ENCODE data around the gene HMCN2. TPM values are rescaled to one million over a fixed set of nuclear protein-coding genes. Genes with fewer than 3 reads are reported as not detected.

HMCN2 gene
- total RNA-seq, 1 donor from 2014 or later: not detected

DNA sequence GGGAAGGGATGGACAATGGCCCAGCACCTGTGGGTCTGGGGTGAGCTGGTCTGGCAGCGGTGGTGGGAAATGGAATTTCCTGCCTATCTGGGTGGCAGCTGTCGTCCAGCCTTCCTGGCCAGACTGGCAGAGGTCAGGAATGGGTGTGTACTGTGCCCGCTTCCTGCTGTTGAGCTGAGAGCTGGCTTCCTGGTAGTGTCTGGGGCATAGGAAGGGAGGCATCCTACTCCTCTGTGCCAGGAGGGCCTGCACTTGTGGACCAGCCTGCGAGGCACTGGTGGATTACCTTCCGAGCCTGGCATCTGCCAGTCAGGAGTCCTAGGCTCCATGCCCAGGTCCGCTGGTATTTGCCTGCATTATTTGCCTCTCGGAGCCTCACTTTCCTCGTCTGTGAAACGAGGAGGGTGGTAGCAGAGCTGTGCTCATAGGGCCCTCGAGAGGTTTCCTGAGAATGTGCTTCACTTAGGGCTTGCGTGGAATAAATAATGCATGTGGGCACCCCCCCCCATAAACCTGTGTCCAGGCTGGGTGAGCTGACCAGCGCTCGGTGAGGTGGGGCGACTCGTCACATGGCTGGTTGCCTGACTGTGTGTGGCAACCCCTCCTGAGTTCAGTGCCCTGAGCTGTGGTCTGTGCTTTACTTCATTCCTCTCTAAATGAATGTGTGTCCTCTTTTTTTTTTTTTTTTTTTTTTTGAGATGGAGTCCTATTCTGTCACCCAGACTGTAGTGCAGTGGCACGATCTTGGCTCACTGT, 47.7 kb downstream of the HMCN2 start:
- TF ChIP-seq, protein P1, sequence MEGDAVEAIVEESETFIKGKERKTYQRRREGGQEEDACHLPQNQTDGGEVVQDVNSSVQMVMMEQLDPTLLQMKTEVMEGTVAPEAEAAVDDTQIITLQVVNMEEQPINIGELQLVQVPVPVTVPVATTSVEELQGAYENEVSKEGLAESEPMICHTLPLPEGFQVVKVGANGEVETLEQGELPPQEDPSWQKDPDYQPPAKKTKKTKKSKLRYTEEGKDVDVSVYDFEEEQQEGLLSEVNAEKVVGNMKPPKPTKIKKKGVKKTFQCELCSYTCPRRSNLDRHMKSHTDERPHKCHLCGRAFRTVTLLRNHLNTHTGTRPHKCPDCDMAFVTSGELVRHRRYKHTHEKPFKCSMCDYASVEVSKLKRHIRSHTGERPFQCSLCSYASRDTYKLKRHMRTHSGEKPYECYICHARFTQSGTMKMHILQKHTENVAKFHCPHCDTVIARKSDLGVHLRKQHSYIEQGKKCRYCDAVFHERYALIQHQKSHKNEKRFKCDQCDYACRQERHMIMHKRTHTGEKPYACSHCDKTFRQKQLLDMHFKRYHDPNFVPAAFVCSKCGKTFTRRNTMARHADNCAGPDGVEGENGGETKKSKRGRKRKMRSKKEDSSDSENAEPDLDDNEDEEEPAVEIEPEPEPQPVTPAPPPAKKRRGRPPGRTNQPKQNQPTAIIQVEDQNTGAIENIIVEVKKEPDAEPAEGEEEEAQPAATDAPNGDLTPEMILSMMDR (IDR thresholded peaks at IDR 0.05; ENCODE audit: insufficient read depth, low read length, poor library complexity, severe bottlenecking): no peak
- peaks cover 20% of the 10 kb centered on the region for H3K27me3 ChIP-seq (ENCODE audit: control insufficient read depth, insufficient read depth, low read length)
- DNase-seq (ENCODE audit: low read depth): no peak
- H3K36me3 ChIP-seq (ENCODE audit: control insufficient read depth, insufficient read depth, low read length): no peaks in the 10 kb centered on the region
- H3K4me3 ChIP-seq (ENCODE audit: low read depth, low read length): no peak overlapping the region

DNA sequence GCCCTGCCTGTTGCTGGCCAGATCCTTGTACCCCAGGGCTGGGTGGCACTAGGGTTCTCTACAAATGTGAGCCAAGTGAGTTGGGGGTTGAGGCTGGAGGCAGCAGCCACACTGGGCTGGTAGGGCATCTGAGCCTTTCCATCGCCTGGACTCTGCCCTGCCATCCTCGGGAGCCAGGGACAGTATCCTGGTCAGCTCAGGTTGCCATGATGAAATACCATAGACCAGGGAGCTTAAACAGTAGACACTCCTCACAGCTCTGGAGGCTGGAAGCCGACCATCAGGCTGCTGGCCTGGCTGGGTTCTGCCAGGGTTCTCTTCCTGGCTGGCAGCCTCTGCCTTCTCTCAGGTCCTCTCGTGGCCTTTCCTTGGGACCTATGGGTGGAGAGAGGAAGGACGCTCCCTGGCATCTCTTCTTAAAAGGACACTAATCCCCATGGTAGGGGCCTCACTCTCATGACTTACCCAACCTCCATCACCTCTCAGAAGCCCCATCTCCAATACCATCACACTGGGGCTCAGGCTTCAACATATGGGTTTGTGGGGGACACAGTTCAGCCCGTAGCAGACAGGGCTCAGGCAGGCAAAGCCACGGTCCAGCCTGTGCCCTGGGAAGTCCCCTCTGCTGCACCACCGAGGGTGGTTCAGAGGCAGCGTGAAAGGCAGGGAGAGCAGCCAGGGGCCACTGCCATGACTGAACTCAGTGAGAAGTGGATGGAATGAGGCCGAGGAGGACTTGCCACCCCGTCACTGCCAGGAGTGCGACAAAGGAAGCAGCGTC, 50.1 kb downstream of the HMCN2 start:
- TF ChIP-seq, protein P1 (IDR thresholded peaks at IDR 0.05; ENCODE audit: insufficient read depth, low read length, poor library complexity, severe bottlenecking): no peak
- Histone ChIP-seq H3K27me3 (ENCODE audit: control insufficient read depth, insufficient read depth, low read length) (peaks cover 43% of the 10 kb centered on the region), H3K4me3 (ENCODE audit: low read depth, low read length) (no peak overlapping the region), H3K36me3 (ENCODE audit: control insufficient read depth, insufficient read depth, low read length) (no peaks in the 10 kb centered on the region)
- DNase-seq (ENCODE audit: low read depth): no peak

DNA sequence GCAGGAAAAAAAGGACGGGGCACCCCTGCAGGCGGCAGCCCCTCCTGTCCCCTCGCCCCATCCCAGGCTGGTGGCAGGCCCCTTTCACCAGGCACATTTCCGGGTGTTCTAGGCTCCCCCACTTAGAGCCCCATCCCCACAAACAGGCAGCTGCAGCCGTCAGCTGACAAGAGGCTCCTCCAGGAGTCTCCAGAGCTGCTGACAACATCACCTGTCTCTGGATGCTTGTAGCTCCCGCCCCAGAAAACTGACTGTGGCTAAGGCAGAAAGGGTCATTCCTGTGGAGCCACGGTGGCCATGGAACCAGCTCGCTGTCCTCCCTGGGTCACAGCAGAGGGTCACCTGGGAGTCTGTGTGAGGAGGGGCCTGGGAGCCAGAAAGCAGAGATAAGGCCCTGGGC, 50.9 kb downstream of the HMCN2 start:
- no peak for DNase-seq (ENCODE audit: low read depth)
- H3K36me3 ChIP-seq (ENCODE audit: control insufficient read depth, insufficient read depth, low read length): no peaks in the 10 kb centered on the region
- TF ChIP-seq, protein P1 (IDR thresholded peaks at IDR 0.05; ENCODE audit: insufficient read depth, low read length, poor library complexity, severe bottlenecking): no peak
- H3K4me3 ChIP-seq (ENCODE audit: low read depth, low read length): no peak overlapping the region
- H3K27me3 ChIP-seq (ENCODE audit: control insufficient read depth, insufficient read depth, low read length): peaks cover 51% of the 10 kb centered on the region

DNA sequence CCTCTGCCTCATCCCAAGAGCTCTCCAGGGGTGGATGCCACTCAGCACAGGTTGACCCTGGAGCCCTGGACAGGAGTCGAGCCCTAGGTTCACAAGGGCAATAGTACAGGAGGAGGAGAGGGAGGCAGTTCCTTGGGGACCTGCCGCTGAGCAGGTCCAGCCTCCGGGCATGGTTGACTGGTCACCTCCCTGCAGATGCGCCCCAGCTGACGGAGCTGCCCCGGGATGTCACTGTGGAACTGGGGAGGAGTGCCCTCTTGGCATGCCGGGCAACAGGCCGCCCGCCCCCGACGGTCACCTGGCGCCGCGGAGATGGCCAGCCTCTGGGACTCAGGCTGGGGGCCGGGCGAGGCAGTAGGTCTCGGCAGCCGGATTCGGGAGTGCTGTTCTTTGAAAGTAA, 53.7 kb downstream of the HMCN2 start:
- Histone ChIP-seq H3K27me3 (ENCODE audit: control insufficient read depth, insufficient read depth, low read length) (peaks cover 56% of the 10 kb centered on the region), H3K36me3 (ENCODE audit: control insufficient read depth, insufficient read depth, low read length) (no peaks in the 10 kb centered on the region), H3K4me3 (ENCODE audit: low read depth, low read length) (no peak overlapping the region)
- TF ChIP-seq, protein P1 (IDR thresholded peaks at IDR 0.05; ENCODE audit: insufficient read depth, low read length, poor library complexity, severe bottlenecking): no peak
- no peak for DNase-seq (ENCODE audit: low read depth)

DNA sequence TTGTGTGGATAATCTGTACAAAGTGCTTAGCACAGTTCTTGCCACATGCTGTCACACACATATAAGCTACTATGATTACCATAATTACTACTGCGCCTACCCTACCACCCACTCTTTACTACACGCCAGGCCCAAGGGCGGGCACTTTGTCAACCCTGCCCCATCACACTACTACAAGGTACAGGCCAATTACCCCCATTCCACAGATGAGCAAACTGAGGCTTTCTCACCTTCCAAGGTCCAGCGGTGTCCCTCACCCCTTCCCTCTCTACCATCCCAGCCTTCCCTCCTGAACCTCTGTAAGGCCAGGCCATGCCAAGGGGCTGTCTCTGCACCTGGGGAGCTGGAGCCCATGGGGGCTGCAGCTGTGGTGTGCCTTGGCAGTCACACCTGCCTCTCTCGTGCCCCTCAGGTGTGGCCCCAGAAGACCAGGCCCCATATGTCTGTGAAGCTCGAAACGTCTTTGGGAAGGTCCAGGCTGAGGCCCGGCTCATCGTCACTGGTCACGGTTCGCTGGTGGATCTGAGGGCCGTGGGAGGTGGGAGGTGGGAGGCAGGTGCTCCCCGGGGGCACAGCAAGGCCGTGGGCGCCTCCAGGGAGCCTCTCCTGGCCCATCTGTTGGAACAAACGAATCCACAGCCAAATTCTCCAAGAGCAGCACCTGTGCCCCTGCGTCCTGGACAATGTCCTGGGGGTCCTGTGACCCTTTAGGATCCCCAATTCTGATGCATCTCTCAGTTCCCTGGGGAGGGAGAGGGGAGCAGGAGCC, 54.6 kb downstream of the HMCN2 start:
- Histone ChIP-seq H3K4me3 (ENCODE audit: low read depth, low read length) (no peak overlapping the region), H3K36me3 (ENCODE audit: control insufficient read depth, insufficient read depth, low read length) (no peaks in the 10 kb centered on the region), H3K27me3 (ENCODE audit: control insufficient read depth, insufficient read depth, low read length) (peaks cover 56% of the 10 kb centered on the region)

More for the DNA sequence above, 54.6 kb downstream of the HMCN2 start:
- DNase-seq (ENCODE audit: low read depth): no peak
- TF ChIP-seq, protein P1 (IDR thresholded peaks at IDR 0.05; ENCODE audit: insufficient read depth, low read length, poor library complexity, severe bottlenecking): no peak

Measured in kidney epithelial cell (primary cell).